Caki2 (cell line): ENCODE results near the gene ZBED2. TPM values are rescaled to one million over a fixed set of nuclear protein-coding genes. Genes with fewer than 3 reads are reported as not detected.
"Not testable (repeated sequence)": the region's sequence is repeated elsewhere in the genome, so short reads cannot be mapped to it uniquely, and the experiment has no call there.

Experiments used
- DNase-seq: peaks from one replicate; pipeline ENCODE4 v3.0.0-alpha.2; 2015; ENCODE audit warnings: low read depth
- in situ Hi-C: cut with HindIII; loops from 2 replicates; pipeline ENCODE4 v1.10.0; 2016; ENCODE audit warnings: low sequenced_read_pairs, low pct_unique_long_range_greater_than_20kb, mixed read lengths
- total RNA-seq: library from RNA; depleted of rRNA; stranded (reverse); fragments of >200 nt; shearing (Covaris generic); gene quantifications from 2 replicates; pipeline ENCODE4 v1.2.3, GENCODE V29; 2014; ENCODE audit warnings: low replicate concordance

The ZBED2 gene
- total RNA-seq, 1 experiment from 2014 or later, result 7.1 TPM

DNA sequence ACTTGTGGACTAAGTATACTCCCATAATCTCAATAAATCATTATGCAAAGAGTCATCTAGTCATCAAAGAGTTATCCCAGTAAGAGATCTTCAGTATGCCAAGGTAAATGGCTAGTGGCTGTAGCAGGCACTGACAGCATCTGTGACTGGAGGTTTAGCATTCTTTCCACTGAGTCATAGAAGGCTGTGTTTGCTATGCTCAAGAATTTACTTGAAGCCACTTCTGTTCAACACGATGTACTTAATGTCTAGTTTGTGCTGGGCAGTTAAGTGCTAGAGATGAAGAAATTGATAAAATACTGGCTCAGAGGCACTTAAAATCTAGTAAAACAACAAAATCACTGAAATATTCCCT, 13.0 kb downstream of the ZBED2 start:
- in situ Hi-C loops, result no loop called here
- DNase-seq, result peak; percentile 68

DNA sequence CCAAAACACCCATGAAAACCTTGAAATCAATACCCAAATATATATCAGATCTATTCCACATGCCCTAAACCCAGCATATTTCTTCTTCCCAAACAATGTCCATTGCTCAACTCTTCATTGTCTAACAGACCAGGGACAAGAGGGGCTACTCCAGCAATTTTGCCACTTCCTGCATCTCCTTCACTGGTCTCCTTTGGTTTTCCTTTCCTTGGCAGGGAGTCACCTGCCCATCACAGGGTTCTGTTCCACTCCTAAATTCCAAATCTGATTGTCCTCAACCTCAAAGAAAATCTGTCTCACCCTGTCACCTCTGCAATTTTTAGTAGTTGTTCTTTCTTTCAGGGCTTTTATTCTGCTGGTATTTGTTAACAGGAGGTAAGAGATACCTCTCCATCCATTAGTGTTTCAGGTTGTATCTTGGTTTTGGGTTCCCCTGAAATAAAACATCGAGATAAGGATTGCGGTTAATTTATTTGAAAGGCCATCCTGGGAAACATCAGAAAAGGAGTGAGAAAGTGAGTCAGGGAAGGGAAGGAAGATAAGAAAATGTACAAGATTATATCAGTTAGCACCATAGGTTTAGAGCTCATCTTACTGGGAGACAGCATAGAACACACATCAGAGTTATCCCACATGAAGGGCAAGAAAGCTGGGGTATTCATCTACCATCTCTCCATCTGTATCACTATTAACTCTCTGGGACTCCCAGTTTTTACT, 13.6 kb downstream of the ZBED2 start:
- in situ Hi-C loops, result no loop called here
- no peak for DNase-seq

DNA sequence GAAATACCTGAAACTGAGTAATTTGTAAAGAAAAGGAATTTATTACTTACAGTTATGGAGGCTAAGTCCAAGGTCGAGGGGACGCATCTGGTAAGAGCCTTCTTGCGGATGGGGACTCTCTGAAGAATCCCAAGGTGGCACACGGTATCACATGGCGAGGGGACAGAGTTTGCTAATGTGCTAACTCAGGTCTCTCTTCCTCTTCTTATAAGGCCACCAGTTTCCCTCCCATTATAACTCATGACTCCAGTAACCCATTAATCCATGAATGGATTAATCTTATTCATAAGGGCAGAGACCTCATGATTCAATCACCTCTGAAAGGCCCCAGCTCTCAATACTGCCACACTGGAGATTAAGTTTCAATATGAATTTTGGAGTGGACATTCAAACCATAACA, 15.7 kb downstream of the ZBED2 start:
- in situ Hi-C loops, result no loop called here
- DNase-seq, result no peak

DNA sequence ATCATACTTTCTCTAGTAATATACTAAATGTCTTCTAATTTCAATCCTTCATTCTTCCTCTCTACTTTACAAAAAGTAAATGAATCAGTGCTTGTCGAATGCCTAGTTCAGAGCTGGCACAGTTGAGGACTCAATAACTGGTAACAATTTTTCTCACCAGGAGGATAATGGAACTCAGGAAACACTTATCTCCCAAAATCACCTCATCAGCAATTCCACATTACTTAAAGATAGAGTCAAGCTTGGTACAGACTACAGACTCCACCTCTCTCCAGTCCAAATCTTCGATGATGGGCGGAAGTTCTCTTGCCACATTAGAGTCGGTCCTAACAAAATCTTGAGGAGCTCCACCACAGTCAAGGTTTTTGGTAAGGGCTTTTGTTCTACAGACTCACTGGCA, 16.3 kb downstream of the ZBED2 start:
- in situ Hi-C loops, result no loop called here
- no peak for DNase-seq

DNA sequence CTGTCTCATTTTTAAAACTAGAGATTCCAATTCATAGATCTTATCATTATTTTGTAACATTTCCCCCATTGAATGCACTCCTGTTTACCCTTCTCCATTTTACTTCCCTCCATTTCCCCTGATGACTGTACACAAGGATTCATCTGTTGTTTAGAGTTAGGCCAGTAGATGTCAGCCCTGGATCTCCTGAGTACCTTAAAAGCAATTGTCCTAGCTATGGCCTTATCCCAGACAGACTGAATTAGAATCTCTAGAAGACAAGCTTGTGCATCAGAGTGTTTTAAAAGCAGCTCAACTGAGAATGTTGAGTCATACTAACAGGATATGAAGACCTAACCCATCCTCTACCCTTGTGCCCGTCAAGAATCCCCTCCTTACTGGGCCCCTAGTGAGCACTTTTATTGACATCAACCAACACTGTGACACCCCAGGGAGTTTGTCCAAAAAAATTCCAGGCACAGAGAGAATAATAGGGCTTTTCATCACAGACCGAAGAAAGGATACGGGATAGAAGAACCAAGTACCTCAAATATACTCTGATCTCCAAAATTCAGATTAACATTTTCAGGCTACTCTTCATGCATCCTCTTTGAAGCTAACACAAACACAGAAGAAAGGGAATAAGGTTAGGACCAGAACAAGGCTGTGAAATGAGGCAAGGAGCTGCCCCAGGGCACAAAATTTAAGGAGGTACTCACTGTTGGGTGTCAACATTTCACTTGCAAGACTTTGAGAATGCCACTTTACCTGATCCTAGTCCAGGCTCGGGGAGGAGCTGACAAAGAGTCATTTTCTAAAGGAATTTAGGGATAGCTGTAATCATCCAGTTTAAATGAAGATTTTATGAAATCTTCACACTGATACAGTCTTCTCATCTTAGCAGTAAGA, 17.1 kb downstream of the ZBED2 start:
- in situ Hi-C loops, result no loop called here
- DNase-seq, result peak; percentile 66

DNA sequence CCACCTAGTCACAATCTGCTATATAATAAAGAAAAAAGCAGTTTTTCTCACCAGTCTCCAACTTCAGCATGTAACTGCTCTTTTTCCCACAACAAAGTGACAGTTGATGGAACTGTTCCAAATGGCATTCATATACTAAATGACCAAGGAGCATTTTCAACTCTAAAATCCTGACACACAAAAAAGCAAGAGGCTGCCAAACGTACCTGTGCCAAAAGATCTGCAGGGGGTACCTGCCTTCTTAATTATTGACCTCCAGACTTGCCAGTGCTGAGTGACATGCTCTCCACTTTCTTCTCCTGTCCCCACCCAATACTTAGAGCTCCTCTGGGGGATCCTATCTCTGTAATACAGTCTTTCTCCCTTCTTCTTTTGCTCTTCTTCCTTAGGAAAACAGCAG, 18.0 kb downstream of the ZBED2 start:
- in situ Hi-C loops, result no loop called here
- DNase-seq, result no peak

DNA sequence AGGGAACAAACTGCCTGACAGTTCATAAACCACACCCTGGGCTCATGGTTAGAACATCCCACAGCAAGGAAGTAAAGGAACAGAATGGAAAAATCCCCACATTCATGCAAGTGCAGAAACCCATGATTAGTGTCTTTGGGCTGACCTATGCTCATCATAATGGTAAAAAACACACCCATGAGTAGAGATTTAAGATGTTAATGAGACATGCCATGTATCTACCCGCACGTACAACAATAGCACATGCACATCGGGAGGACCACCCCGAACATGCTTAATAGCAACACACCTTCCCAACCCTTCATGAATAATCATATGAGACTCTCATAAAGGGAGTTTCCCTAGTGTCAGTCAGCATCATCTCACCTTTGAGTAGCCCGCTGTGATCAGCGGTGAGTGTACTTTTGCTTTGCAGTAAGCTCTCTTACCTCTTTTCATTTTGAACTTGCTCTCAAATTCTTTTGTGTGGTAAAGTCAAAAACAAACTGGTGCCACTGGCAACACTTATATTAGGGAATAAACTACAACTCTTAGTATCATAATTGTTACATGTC, 23.2 kb downstream of the ZBED2 start:
- no peak for DNase-seq
- in situ Hi-C loops, result no loop called here

DNA sequence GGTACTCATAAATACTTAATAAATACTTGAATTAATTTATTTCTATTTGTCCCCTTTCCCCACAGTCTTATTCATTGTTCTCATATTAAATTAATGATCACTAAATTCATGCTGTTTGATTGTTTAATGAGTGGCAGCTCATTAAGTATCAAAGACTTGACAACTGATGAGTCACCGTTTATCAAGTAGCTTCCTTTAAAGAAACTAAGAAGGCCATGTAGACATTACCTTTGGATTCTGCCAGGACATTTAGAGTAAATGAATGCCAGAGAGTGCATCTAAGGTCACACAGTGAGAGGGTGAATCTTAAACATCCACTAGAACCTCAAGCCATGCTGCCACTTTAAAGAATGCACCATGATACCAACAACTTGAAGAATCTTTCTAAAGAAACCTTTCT, 23.9 kb downstream of the ZBED2 start:
- in situ Hi-C loops, result no loop called here
- DNase-seq, result no peak

DNA sequence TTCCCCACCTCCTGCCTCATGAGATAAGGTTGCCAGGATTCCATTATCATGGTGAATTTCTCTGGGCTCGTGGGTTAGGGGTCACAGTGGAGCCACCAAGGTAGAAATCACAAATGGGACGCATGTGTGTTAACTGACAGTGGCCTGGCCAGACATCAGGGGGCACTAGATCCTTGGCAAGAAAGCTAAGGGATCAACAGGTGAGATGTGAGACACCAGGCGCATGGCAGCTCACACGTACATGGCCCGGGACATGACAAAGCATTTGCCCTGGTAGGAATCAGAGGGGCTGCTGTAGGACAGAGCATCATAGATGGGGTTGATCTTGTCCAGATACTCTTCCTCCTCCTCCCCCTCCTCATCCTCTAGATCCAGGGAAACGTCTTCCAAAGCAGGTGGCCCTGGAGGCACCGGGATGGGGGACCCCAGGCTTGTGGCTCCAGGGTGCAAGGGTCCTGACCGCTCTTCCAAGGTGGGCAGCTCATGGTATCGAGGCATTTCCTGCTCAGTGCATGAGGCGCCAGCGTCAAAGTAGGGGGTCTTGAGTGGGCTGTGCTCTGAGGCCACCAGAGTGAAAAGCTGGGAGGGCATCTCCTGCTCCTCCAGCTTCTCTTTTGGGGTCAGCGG, 24.6 kb downstream of the ZBED2 start:
- in situ Hi-C loops, result no loop called here
- no peak for DNase-seq

DNA sequence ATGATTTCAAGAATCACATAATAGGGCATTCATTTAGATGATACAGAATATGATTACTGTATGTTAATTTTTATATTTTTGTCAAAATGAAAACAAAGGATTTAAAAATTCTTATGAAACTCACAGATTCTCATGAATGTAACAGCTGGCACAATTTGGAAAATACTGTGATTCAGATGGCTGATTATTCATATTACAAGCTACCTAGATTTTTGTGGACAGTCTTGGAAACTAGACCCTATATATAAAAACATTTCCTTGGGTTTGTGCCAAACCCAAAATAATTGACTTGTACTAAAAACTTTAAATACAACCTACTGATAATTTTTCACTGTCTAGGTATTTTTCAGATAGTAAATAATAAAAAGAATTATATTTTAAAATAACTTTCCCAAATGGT, 26.2 kb downstream of the ZBED2 start:
- no peak for DNase-seq
- in situ Hi-C loops, result no loop called here

DNA sequence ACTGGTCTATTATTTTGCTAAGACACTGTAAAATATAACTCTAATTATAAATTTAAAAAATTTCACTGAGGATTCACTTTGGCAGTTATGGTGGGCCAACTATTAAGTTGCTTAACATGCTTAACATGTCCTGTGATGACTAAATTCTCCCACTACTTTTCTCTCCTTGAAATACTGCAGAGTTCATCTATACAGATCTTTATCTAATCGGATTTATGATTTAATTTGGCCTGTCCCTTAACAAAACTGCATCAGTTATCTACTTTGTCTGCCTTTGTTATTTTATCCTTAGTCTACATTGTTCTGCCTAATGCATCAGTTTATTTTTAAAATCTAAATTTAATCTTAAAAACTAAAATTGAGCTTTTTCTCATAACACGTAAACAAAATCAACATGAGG, 26.8 kb downstream of the ZBED2 start:
- in situ Hi-C loops, result no loop called here

DNA sequence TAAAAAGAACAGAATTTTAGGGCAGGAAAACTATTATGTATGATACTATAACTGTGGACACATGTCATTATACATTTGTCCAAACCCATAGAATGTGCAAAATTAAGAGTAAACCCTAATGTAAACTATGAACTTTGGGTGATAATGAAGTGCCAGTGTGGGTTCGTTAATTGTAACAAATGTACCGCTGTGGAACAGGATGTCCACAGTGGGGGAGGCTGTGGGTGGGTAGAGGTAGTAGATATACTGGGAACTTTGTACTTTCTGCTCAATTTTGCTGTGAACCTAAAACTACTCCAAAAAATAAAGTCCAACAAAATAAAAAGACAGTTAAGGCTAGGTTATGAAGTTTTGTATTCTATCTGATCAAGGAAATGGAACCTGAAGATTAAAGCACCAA, 28.3 kb downstream of the ZBED2 start:
- in situ Hi-C loops, result no loop called here
- no peak for DNase-seq

More for the DNA sequence above, 26.8 kb downstream of the ZBED2 start:
- no peak for DNase-seq

DNA sequence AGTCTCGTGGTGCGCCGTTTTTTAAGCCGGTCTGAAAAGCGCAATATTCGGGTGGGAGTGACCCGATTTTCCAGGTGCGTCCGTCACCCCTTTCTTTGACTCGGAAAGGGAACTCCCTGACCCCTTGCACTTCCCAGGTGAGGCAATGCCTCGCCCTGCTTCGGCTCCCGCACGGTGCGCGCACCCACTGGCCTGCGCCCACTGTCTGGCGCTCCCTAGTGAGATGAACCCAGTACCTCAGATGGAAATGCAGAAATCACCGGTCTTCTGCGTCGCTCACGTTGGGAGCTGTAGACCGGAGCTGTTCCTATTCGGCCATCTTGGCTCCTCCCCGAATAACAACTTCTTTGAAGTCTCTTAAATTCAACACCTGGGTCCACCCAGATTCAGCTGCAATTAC, 33.2 kb downstream of the ZBED2 start:
- in situ Hi-C loops, DNase-seq: not testable (repeated sequence)

DNA sequence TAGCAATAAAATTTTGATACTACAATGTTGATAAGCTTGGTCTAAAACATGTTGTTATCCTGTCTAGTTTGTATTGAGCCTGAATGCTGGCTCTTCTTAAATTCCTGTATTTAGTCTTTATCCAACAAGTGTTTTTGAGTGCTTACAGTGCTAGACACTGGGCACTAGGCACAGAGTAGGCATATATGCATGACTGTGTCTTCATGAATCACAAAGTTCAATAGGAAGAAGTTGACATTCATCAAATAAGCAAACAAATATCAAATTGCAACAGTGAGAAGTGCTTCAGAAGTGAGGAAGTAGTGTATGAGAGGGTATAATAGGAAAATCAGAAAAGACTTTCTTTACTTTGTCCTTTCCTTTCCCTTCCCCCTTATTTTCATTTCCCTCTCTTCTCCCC, 46.4 kb downstream of the ZBED2 start:
- DNase-seq, result no peak
- in situ Hi-C loops, result no loop called here

DNA sequence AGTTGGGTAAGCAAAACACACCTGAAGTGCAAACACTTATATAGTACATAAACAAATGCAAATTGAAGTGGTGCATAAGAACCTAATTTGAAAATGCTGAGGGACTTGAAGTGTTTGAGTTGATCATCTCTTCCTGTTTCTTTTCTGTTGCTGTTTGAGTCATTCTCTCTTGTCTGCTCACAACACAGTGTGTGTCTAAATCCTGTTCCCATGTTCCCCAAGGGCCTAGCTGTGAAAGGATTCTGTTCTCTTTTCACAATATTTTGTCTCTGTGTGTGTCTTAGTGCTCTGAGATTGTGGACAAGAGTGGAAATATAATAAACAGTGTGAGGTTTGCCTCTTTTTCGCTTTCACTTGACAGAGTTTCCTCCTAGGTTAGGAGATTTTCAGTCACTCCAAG, 47.1 kb downstream of the ZBED2 start:
- in situ Hi-C loops, result no loop called here
- no peak for DNase-seq

DNA sequence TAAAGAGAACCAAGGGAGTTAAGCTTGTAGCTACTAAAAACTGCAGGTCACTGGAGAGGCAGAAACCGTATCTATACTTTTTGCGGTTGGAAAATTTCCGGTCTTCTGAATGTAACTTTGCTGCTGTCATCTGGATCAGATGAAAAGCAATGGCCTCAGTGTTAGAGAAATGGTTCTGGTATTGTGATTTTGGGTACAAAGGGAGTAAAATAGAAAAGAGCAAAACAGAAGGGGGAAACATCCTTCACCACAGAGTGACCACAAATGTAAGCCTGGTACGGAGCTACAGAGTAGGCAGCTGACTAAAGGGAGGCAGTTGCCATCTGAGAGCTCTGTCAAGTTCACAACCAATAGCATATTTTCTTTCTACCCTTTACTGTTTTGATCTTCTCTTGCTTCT, 47.5 kb downstream of the ZBED2 start:
- in situ Hi-C loops, result no loop called here
- DNase-seq, result no peak

DNA sequence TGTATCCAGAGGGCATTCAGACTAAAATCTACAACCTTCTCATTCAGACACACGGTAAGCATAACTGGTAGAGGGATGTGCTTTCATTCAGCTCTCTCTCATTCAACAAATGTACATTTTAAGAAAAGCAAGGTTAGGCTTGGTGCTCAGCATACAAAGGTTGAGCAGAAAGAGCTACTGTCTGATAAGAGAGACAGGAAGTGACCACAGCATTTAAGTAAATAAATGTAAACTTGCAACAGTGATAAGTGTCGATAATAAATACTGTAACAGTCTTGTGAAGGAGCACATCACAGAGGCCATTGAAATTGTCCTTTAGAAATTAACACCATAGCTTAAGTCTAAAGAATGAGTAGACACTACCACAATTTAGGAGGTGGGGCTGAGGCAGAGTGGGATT, 49.8 kb downstream of the ZBED2 start:
- DNase-seq, result no peak
- in situ Hi-C loops, result no loop called here
